ENCODE measurements around the gene AP2A1. TPM values are rescaled to one million over a fixed set of nuclear protein-coding genes. Genes with fewer than 3 reads are reported as not detected.

Gene AP2A1
- total RNA-seq, 2 experiments from 2014 or later: 85.3 to 102 TPM

GRCh38 chr19:49791776-49792445 is 25.1 kb downstream of the AP2A1 start:
- DNase-seq: no peak
- Mint-ChIP-seq H3K36me3 (peaks cover 19% of the 10 kb centered on the region), H3K27ac (no peak overlapping the region), H3K4me3 (no peak overlapping the region), H3K9me3 (ENCODE audit: low read depth) (no peaks in the 10 kb centered on the region), H3K4me1 (no peaks in the 10 kb centered on the region), H3K27me3 (no peaks in the 10 kb centered on the region)
- ATAC-seq: no peak
- CTCF ChIA-PET: no interaction called here

- Mint-ChIP-seq H3K4me3 (no peak overlapping the region), H3K9me3 (ENCODE audit: low read depth) (no peaks in the 10 kb centered on the region), H3K27ac (no peak overlapping the region), H3K4me1 (no peaks in the 10 kb centered on the region), H3K27me3 (no peaks in the 10 kb centered on the region), H3K36me3 (peaks cover 15% of the 10 kb centered on the region)
- CTCF ChIA-PET: no interaction called here
- no peak for DNase-seq
- ATAC-seq: no peak
Measured at GRCh38 chr19:49792829-49793560, 26.2 kb downstream of the AP2A1 start.

- no peaks in the 10 kb centered on the region for H3K27me3 Mint-ChIP-seq
- H3K9me3 Mint-ChIP-seq (ENCODE audit: low read depth): no peaks in the 10 kb centered on the region
- DNase-seq: no peak
- CTCF ChIA-PET: interaction anchor here (0.7 kb wide), 1 partner anchor 104 kb away, joined by 4 read pairs; no protein-coding TSS in a partner anchor
- peak; percentile 41 for ATAC-seq
- H3K36me3 Mint-ChIP-seq: peaks cover 15% of the 10 kb centered on the region
- no peak overlapping the region for H3K4me3 Mint-ChIP-seq
- H3K4me1 Mint-ChIP-seq: no peaks in the 10 kb centered on the region
- no peak overlapping the region for H3K27ac Mint-ChIP-seq
Measured at GRCh38 chr19:49793561-49793840, 26.7 kb downstream of the AP2A1 start.

- H3K27me3 Mint-ChIP-seq: no peaks in the 10 kb centered on the region
- CTCF ChIA-PET: no interaction called here
- H3K36me3 Mint-ChIP-seq: peaks cover 21% of the 10 kb centered on the region
- DNase-seq: no peak
- H3K4me1 Mint-ChIP-seq: no peaks in the 10 kb centered on the region
- no peak for ATAC-seq
- no peaks in the 10 kb centered on the region for H3K9me3 Mint-ChIP-seq (ENCODE audit: low read depth)
- no peak overlapping the region for H3K4me3 Mint-ChIP-seq
- H3K27ac Mint-ChIP-seq: no peak overlapping the region
Measured at GRCh38 chr19:49795615-49796014, 28.8 kb downstream of the AP2A1 start.

- no peaks in the 10 kb centered on the region for H3K4me1 Mint-ChIP-seq
- ATAC-seq (no peak), DNase-seq (no peak)
- no peaks in the 10 kb centered on the region for H3K27me3 Mint-ChIP-seq
- no peak overlapping the region for H3K4me3 Mint-ChIP-seq
- H3K27ac Mint-ChIP-seq: no peak overlapping the region
- no peaks in the 10 kb centered on the region for H3K9me3 Mint-ChIP-seq (ENCODE audit: low read depth)
- CTCF ChIA-PET: no interaction called here
- H3K36me3 Mint-ChIP-seq: peaks cover 28% of the 10 kb centered on the region
Measured at GRCh38 chr19:49798574-49798973, 31.8 kb downstream of the AP2A1 start.

GRCh38 chr19:49799271-49799797 is 32.5 kb downstream of the AP2A1 start:
- CTCF ChIA-PET: no interaction called here
- no peak for ATAC-seq
- H3K9me3 Mint-ChIP-seq (ENCODE audit: low read depth): no peaks in the 10 kb centered on the region
- H3K4me3 Mint-ChIP-seq: no peak overlapping the region
- no peak overlapping the region for H3K27ac Mint-ChIP-seq
- DNase-seq: no peak
- H3K4me1 Mint-ChIP-seq: no peaks in the 10 kb centered on the region
- H3K27me3 Mint-ChIP-seq: no peaks in the 10 kb centered on the region
- H3K36me3 Mint-ChIP-seq: peaks cover 29% of the 10 kb centered on the region

- ATAC-seq: no peak
- Mint-ChIP-seq H3K4me1 (no peaks in the 10 kb centered on the region), H3K9me3 (ENCODE audit: low read depth) (no peaks in the 10 kb centered on the region), H3K27me3 (no peaks in the 10 kb centered on the region), H3K36me3 (peaks cover 26% of the 10 kb centered on the region), H3K4me3 (no peak overlapping the region), H3K27ac (no peak overlapping the region)
- no peak for DNase-seq
- CTCF ChIA-PET: no interaction called here
Measured at GRCh38 chr19:49799798-49800376, 33.1 kb downstream of the AP2A1 start.

- no peak for DNase-seq
- H3K9me3 Mint-ChIP-seq (ENCODE audit: low read depth): no peaks in the 10 kb centered on the region
- CTCF ChIA-PET: no interaction called here
- H3K27me3 Mint-ChIP-seq: no peaks in the 10 kb centered on the region
- H3K27ac Mint-ChIP-seq: no peak overlapping the region
- no peak overlapping the region for H3K4me3 Mint-ChIP-seq
- no peak for ATAC-seq
- peaks cover 25% of the 10 kb centered on the region for H3K36me3 Mint-ChIP-seq
- H3K4me1 Mint-ChIP-seq: no peaks in the 10 kb centered on the region
Measured at GRCh38 chr19:49800771-49801170, 34.0 kb downstream of the AP2A1 start.

- DNase-seq (no peak), ATAC-seq (no peak)
- CTCF ChIA-PET: no interaction called here
- Mint-ChIP-seq H3K4me1 (peaks cover 3% of the 10 kb centered on the region), H3K27ac (no peak overlapping the region), H3K27me3 (no peaks in the 10 kb centered on the region), H3K4me3 (no peak overlapping the region), H3K36me3 (peaks cover 27% of the 10 kb centered on the region), H3K9me3 (ENCODE audit: low read depth) (no peaks in the 10 kb centered on the region)
Measured at GRCh38 chr19:49801401-49801888, 34.6 kb downstream of the AP2A1 start.

GRCh38 chr19:49801966-49802661 is 35.3 kb downstream of the AP2A1 start:
- DNase-seq (no peak), ATAC-seq (no peak)
- CTCF ChIA-PET: no interaction called here
- H3K27me3 Mint-ChIP-seq: no peaks in the 10 kb centered on the region
- H3K4me3 Mint-ChIP-seq: no peak overlapping the region
- H3K9me3 Mint-ChIP-seq (ENCODE audit: low read depth): no peaks in the 10 kb centered on the region
- H3K27ac Mint-ChIP-seq: no peak overlapping the region
- peaks cover 7% of the 10 kb centered on the region for H3K4me1 Mint-ChIP-seq
- H3K36me3 Mint-ChIP-seq: peaks cover 25% of the 10 kb centered on the region

GRCh38 chr19:49802836-49803528 is 36.2 kb downstream of the AP2A1 start:
- H3K4me3 Mint-ChIP-seq: no peak overlapping the region
- no peaks in the 10 kb centered on the region for H3K27me3 Mint-ChIP-seq
- peaks cover 25% of the 10 kb centered on the region for H3K36me3 Mint-ChIP-seq
- no peaks in the 10 kb centered on the region for H3K9me3 Mint-ChIP-seq (ENCODE audit: low read depth)
- CTCF ChIA-PET: no interaction called here
- no peak for DNase-seq
- H3K27ac Mint-ChIP-seq: no peak overlapping the region
- H3K4me1 Mint-ChIP-seq: peaks cover 15% of the 10 kb centered on the region
- no peak for ATAC-seq

- CTCF ChIA-PET: no interaction called here
- DNase-seq (no peak), ATAC-seq (no peak)
- H3K4me1 Mint-ChIP-seq: peaks cover 19% of the 10 kb centered on the region
- H3K27me3 Mint-ChIP-seq: no peaks in the 10 kb centered on the region
- peaks cover 25% of the 10 kb centered on the region for H3K36me3 Mint-ChIP-seq
- H3K4me3 Mint-ChIP-seq: no peak overlapping the region
- H3K27ac Mint-ChIP-seq: no peak overlapping the region
- H3K9me3 Mint-ChIP-seq (ENCODE audit: low read depth): no peaks in the 10 kb centered on the region
Measured at GRCh38 chr19:49803529-49803856, 36.7 kb downstream of the AP2A1 start.

Data from activated CD8-positive, alpha-beta memory T cell treated with anti-CD3 and anti-CD28 coated beads, Interleukin-2, amount 10 ng/mL, durations not matched to agents 7 days and 5 days (primary cell).